ENCODE measurements around the gene CDKL4.
"Not testable (repeated sequence)": the region's sequence is repeated elsewhere in the genome, so short reads cannot be mapped to it uniquely, and the experiment has no call there.

The CDKL4 gene

DNA sequence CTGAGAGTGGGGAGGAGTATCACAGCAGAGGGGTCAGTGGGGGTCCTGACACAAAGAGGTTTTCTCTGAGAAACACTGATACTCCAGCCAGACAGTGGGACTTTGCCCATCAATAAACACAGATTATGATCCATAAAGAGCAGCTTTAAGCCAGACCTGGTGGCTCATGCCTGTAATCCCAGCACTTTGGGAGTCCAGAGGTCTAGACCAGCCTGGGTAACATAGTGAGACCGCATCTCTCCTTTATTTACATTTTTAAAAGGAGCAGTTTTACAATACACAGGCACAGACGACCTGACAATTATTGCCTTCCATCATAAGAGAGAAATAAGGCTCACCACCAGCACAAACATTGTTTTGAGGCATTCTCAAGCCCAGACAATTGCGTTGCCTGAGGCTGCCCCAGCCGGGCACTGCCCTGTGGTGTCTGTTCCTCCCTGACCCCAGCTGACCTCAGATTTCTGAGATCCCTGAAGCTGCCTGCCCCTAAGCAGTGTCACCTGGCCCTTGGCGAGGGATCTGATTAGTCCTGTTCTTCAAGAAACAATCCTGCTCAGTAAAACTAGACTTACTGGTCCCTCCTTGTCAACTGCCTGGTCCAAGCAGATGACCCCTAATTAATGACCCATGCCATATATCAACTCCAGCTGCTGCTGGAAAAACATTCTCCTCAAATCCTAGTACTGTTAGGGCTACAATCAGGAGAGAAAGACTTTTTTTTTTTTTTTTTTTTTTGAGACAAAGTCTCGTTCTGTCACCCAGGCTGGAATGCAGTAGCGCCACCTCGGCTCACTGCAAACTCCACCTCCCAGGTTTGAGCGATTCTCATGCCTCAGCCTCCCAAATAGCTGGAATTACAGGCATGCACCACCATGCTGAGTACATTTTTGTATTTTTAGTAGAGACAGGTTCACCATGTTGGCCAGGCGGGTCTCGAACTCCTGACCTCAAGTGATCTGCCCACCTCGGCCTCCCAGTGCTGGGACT, 63.5 kb downstream of the CDKL4 start:
- DNase-seq (ENCODE audit: low read depth in 2 of 2), result no peak

DNA sequence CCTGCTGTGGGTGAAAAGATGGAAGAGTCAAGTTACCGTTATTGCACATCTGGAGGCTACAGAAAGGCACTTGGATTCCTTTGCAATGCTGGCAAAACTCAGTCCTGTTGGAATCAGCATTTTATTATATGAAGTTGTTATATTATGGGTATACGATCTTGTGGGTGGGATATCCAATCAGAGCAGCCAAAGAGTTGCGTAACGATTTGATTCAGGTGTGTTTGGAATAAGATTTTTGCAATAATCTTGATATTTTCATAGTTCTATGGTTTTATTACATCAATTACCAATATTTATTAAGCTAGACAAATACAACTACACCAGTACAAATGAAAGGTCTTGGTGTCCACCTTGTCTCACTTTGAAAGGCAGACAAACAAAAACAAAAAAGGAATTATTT, 65.0 kb downstream of the CDKL4 start:
- no peak for DNase-seq (ENCODE audit: low read depth in 2 of 2)

DNA sequence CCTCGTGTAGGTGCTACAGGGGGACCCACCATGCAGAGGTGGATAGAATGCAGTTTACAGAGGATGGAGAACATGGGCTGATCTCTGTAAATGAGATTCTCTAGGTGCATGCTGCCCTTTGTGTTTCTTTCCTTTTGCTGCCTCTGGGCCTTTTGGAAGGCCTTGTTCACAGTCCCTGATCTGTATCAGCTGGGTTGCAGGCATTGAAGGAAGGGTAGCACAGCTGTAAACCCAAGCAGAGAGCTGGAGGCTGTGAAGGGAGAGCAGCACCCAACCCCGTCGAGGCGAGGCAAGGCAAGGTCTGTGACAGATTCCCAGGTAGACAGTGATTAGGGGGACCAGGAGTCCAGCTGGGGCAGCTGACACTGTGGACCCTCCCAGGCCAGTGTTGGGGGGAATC, 66.8 kb downstream of the CDKL4 start:
- DNase-seq (ENCODE audit: low read depth in 2 of 2), result no peak

DNA sequence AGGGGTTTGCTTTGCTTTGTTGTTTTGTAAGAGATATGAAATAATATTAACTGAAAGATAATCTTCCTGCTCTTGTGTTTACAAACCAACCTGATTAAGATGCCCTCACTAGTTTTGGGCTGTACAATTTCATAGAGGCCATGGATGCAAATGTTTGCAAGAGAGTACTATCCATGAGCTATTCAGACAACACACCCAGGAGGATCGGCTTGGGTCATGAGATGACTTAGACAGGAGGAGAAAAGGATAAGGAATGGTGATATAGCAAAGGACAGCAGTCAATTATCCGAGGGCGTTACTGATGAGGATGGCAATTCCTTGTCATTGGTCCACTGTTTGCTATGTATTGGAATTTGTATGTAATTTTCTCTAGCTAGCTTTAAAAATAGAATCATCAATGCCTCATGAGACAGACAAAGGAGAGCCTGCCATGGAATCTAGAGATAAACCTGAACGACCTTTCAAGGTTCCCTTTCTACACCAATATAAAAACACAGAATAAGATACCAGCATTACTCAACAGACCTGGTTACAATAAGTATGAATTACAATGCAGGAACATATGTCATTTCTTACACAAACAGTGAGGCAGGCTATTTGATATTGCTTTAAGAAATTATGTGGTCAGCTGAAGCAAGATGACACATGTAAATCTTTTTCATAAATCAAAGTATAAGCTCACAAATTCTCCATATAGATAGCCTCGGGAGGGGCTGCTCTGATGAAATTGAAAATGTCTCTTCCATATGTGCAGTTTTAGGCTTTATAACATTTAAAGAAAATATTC, 68.6 kb downstream of the CDKL4 start:
- DNase-seq (ENCODE audit: low read depth in 2 of 2), result no peak

DNA sequence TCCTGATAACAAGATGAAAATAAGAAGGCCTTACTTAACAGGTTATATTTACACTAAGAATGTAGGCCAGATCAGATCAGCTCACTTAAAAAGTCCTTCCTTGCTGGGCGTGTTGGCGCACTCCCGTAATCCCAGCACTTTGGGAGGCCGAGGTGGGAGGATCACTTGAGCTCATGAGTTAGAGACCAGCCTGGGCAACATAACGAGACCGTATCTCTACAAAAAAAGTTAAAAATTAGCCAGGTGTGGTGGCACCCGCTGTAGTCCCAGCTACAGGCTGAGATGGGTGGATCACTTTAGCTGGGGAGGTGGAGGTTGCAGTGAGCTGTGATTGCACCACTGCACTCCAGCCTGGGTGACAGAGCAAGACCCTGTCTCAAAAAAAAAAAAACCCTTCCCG, 69.7 kb downstream of the CDKL4 start:
- DNase-seq (ENCODE audit: low read depth in 2 of 2), result no peak

DNA sequence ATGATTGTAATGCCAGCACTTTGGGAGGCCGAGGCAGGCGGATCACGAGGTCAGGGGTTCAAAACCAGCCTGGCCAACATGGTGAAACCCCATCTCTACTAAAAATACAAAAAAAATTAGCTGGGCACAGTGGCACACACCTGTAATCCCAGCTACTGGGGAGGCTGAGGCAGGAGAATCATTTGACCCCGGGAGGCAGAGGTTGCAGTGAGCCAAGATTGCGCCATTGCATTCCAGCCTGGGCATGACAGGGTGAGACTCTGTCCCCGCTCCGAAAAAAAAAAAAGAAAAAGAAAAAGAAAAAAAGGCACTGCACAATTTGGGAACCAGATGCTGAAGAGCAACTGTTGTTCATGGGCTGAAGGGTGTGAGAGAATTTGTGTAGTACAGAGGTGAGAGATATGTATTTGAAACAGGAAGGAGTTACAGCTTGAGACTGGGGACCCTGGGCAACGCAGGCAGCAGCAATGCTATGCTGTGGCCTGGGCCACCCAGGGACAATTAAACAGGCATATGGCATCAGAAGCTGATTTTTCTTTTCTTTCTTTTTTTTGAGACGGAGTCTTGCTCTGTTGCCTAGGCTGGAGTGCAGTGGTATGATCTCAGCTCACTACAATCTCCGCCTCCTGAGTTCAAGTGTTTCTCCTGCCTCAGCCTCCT, 71.6 kb downstream of the CDKL4 start:
- not testable (repeated sequence) for DNase-seq (ENCODE audit: low read depth in 2 of 2)

DNA sequence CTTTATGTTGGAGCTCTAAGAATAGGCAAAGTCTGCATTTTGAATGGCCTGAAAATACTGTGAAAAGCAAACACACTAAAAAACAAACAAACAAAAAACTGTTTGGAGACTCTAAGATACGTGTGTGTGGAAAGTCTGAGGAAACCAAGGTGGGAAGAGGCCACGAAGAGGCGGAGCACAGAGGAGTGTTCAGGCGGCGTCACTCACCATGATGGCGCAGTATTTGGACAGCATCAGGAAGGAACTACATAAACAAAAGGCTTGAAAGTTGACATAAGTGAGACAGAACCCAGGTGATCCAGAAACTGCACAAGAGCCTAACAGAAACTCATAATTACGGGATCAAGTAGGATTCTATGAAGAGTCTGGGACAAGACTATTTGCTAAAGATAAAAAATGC, 72.1 kb downstream of the CDKL4 start:
- no peak for DNase-seq (ENCODE audit: low read depth in 2 of 2)

DNA sequence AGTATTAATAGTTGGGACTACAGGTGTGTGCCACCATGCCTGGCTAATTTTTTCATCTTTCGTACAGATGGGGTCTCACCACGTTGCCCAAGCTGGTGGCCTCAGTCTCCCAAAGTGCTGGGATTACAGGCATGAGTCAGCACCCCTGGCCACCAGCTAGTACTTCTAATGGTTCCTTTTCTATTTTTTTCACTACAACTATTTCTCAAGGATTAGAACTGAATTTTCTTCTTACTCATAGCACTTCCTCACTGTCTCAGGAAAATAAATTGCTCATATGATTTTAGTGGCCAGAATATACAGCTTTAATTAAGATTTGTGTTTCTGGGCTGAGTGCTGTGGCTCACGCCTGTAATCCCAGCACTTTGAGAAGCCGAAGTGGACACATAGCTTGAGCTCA, 79.7 kb downstream of the CDKL4 start:
- DNase-seq (ENCODE audit: low read depth in 2 of 2), result no peak

DNA sequence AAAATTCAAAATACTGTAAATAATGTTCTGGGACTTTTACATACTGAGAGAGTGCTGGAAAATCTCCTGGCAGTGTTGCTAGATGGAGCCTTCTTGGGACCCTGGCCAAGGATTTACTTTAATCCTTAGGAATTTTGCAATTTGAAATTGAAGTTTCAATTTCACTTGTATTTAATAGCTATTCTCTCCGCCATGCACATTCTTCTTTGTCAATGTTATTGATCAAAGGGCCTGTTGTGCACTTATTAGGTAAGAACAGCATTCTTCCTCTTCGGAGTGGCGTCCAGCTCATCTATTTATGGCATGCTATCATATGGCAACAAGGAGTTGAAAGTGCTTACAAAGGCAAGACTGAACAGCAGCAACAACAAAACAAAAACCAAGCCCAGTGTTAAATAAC, 82.8 kb downstream of the CDKL4 start:
- no peak for DNase-seq (ENCODE audit: low read depth in 2 of 2)

DNA sequence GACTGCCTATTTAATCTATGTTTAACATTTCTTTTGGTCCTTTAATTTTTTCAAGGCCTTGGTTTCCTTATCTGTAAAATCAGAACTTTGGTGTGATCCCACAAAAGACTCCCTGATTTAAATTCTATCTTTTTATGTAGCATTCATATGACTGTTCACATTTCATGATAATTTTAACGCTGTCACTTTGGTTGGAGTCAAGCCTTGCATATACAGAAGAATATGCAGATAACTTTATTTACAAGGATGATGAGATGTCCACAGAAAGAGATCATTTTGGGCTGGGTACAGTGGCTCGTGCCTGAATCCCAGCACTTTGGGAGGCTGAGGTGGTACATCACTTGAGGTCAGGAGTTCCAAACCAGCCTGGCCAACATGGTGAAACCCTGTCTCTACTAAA, 84.5 kb downstream of the CDKL4 start:
- DNase-seq (ENCODE audit: low read depth in 2 of 2), result no peak

DNA sequence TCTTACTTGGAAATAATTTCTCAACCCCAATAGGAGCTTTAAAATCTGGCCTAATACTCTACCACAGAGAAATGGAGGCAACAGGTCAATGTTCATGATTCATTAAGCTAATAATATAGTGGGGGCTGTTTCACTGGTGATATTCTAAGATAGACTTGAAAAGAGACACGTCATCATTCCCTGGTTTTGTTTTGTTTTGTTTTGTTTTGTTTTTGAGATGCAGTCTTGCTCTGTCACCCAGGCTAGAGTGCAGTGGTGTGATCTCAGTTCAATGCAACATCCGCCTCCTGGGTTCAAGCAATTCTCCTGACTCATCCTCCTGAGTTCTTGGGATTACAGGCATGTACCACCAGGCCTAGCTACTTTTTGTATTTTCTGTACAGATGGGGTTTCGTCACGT, 85.4 kb downstream of the CDKL4 start:
- DNase-seq (ENCODE audit: low read depth in 2 of 2), result no peak

DNA sequence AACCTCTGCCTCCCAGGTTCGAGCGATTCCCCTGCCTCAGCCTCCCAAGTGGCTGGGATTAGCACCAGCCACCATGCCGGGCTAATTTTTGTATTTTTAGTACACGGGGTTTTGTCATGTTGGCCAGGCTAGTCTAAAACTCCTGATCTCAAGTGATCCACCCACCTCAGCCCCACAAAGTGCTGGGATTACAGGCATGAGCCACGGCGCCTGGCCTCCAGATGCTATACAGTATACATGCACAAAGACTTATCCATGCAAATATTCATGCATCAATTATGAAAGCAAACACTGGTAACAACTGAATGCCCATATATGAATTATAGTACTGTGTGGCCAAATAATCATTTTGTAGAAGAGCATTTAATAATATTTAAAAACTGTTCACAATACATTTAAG, 86.9 kb downstream of the CDKL4 start:
- no peak for DNase-seq (ENCODE audit: low read depth in 2 of 2)

DNA sequence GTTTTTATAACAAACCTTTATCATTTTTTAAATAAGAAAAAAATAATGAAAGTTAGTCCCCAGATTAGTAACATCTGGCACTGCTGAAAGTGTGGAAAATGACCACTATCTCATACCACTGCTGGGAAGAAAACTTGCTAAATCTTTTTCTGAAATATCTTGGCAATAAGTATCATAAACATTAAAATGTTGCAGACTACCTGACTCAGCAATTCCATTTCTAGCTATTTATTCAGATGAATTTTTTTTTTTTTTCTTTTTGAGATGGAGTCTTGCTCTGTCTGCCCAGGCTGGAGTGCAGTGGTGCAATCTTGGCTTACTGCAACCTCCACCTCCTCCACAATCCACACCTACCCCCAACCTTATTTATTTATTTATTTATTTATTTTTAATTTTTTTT, 87.7 kb downstream of the CDKL4 start:
- DNase-seq (ENCODE audit: low read depth in 2 of 2), result no peak

DNA sequence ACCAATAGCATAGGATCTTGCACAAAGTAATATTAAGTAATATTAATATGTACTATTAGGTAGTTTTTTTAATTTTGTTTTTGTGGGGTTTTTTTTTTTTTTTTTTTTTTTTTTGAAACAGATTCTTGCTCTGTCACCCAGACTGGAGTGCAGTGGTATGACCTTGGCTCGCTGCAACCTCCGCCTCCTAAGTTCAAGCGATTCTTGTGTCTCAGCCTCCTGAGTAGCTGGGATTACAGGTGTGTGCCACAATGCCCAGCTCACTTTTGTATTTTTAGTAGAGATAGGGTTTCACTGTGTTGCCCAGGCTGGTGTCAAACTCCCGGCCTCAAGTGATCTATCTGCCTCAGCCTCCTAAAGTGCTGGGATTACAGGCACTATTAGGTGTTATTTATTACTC, 88.2 kb downstream of the CDKL4 start:
- DNase-seq (ENCODE audit: low read depth in 2 of 2), result not testable (repeated sequence)

DNA sequence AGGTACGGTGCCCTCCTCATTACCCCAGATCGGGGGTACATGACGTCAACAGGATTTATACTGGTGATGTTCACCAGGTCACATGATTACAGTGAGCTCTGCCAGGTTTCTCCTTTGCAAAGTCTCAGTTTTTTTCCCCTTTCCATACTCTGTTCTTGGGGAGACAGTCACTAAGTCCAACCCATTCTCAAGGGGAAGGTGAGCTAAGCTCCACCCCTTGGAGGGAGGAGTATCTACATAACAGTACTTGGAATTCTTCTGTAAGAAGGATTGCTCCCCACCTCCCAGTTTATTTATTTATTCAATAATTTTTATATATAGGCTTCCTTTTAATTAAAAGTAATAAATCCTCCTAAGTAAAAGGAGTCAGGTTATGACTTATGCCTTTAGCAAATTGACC, 88.8 kb downstream of the CDKL4 start:
- no peak for DNase-seq (ENCODE audit: low read depth in 2 of 2)

DNA sequence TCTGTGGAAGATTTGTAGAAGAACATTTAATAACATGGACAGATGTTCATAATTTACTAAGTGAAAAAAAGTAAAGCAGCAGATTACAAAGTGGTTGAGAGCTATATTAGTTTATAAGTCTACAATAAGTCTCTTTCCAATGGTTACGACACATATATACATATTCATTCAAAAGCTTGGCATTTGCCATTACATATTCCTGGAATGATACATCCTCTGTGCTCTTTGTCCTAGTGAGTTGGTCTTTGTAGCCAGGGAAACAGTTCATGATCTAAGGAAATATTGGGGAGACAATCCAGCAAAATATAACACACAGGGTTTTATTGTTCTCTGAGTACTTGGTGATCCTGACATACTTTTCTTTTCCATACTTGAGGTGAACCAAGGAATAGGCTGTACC, 90.5 kb downstream of the CDKL4 start:
- no peak for DNase-seq (ENCODE audit: low read depth in 2 of 2)

DNA sequence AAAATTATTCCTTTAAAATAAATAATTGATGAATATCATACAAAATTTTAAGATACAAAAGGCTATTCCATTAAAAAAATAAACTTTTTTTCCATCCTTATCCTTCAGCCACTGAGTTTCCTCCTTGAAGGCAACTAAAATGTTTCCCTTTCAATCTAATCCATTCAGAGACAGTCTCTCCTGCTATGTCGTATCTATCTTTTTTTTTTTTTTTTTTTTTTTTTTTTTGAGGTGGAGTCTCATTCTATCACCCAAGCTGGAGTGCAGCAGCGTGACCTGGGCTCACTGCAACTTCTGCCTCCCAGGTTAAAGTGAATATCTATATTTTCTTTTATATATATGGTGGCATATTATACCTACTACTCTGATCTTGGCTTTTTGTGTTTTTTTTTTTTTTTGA, 91.3 kb downstream of the CDKL4 start:
- DNase-seq (ENCODE audit: low read depth in 2 of 2), result no peak

DNA sequence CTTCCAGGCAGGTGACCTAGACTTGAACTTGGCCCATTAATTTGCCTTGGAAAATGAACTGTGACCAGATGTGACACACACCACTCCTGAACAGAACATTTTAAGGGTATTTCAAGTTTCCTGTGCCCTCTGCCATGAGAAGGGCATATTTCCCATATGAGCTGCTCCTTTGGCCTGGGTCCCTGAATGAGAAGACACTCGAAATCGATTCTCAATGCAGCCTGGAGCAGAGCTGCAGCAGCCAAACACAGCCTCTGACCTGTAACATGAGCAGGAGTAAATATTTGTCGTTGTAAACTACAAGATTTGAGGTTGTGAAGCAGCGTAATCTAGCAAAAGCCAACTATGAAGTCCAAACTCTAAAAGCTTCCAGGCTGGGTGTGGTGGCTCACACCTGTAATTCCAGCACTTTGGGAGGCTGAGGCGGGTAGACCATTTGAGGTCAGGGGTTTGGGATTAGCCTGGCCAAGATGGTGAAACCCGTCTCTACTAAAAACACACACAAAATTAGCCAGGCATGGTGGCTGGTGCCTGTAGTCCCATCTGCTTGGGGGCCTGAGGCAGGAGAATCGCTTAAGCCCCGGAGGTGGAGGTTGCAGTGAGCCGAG, 92.8 kb downstream of the CDKL4 start:
- no peak for DNase-seq (ENCODE audit: low read depth in 2 of 2)

DNA sequence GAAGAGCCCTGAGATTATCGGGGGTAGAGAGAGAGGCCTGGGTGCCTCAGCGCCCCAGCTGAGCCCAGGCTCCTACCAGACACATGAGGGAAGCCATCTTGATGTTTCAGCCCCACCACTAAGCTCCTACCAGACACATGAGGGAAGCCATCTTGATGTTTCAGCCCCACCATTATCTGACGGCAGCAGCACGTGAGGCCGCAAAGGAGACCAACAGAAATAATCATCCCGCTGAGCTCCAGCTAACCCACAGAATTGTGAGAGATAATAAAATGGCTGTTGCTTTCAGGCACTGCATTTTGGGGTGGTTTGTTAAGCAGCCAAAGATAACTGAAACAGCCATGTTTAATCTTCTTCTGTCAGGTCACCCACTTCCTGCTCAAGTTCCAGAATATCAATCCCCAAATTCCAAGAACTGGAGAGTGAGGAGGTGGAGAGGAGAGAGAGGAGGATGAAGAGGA, 93.6 kb downstream of the CDKL4 start:
- DNase-seq (ENCODE audit: low read depth in 2 of 2), result no peak

DNA sequence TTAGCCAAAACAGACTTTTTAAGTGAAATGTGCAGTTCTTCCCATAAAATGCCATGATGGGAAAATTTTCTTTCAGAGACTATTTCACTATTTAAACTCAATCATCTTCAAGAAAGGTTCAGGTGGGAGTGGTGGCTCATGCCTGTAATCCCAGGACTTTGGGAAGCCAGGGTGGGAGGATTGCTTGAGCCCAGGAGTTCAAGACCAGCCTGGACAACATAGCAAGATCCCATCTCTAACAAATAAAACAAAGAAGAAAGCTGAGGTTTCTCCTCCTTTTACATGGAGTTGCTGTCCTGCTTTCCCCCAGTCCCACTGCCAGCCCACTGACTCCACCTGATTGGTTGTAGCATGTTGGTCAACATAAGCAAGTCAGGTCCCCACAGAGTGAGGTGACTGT, 97.1 kb downstream of the CDKL4 start:
- no peak for DNase-seq (ENCODE audit: low read depth in 2 of 2)

DNA sequence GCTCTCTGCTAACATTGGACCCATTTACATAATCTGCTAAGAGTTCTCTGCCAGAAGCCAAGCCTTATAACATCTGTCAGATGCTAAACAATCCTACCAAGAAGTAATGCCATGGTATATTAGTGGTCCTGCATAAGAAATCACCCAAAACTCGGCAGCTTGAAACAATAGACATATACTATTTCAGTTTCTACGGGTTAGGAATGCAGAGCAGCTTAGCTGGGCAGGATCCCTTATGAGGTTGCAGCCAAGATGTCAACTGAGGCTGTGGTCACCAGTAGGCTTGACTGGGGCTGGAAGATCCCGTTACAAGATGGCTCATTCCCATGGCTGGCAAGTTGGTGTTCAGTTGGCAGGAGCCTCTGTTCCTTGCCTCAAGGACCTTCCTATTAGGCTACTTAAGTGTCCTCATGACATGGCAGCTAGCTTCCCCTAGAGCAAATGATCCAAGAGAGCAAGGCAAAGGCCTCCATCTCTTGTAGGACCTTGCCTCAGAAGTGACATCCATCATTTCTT, 97.8 kb downstream of the CDKL4 start:
- DNase-seq (ENCODE audit: low read depth in 2 of 2), result no peak

DNA sequence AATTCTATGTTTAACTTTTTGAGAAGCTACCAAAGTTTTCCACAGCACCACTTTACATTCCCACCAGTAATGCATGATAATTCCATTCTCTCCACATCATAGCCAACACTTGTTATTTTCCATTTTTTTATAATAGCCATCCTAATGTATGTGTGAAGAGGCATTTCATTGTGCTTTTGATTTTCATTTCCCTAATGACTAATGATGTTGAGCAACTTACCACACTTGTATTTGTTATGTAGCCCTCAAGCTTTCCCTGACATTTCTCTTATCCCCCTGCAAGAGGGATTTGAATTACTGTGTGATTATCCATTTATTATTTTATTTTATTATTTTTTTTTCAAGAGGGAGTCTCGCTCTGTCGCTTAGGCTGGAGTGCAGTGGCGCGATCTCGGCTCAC, 99.4 kb downstream of the CDKL4 start:
- DNase-seq (ENCODE audit: low read depth in 2 of 2), result no peak
